Astrocyte of the spinal cord (primary cell): ENCODE measurements around the gene ILK.

Experiments
- DNase-seq: peaks from one replicate; pipeline ENCODE4 v3.0.0; 2011; ENCODE audit warnings: low read depth, low spot score
- H3K4me3 ChIP-seq: 2 replicates; pipeline ENCODE4 v1.5.1; 2011; ENCODE audit warnings: low read depth, mild to moderate bottlenecking, low read length, moderate library complexity
- CTCF ChIP-seq: IDR thresholded peaks from 2 replicates; pipeline ENCODE4 v1.5.1; 2012; ENCODE audit warnings: low read depth, mild to moderate bottlenecking, low read length, inconsistent platforms
- in situ Hi-C: cut with HindIII; loops from 2 replicates; pipeline ENCODE4 v1.10.0; 2017; ENCODE audit warnings: low sequenced_read_pairs

ILK gene

GRCh38 chr11:6635082-6635932 is 31.7 kb downstream of the ILK start:
- peak; percentile 33 for DNase-seq
- no peak overlapping the region for H3K4me3 ChIP-seq
- in situ Hi-C loops, result no loop called here
- TF ChIP-seq CTCF, result no peak

- no peak overlapping the region for H3K4me3 ChIP-seq
- TF ChIP-seq CTCF, result no peak
- no peak for DNase-seq
- in situ Hi-C loops, result no loop called here
Observed at GRCh38 chr11:6636480-6636879, 32.9 kb downstream of the ILK start.

- peak; percentile 68 for DNase-seq
- in situ Hi-C loops, result no loop called here
- TF ChIP-seq CTCF, result no peak
- H3K4me3 ChIP-seq, result no peak overlapping the region
Observed at GRCh38 chr11:6637871-6638270, 34.3 kb downstream of the ILK start.

GRCh38 chr11:6638429-6638828 is 34.9 kb downstream of the ILK start:
- in situ Hi-C loops, result no loop called here
- DNase-seq, result no peak
- H3K4me3 ChIP-seq, result no peak overlapping the region
- TF ChIP-seq CTCF, result no peak

- TF ChIP-seq CTCF, result no peak
- no peak for DNase-seq
- in situ Hi-C loops, result no loop called here
- no peak overlapping the region for H3K4me3 ChIP-seq
Observed at GRCh38 chr11:6640036-6640984, 36.7 kb downstream of the ILK start.

- no peak for TF ChIP-seq CTCF
- in situ Hi-C loops, result no loop called here
- DNase-seq, result no peak
- H3K4me3 ChIP-seq, result no peak overlapping the region
Observed at GRCh38 chr11:6640985-6641701, 37.6 kb downstream of the ILK start.
